Lower leg skin (tissue), 4 donors: ENCODE measurements around the gene PAQR7. TPM values are rescaled to one million over a fixed set of nuclear protein-coding genes. Genes with fewer than 3 reads are reported as not detected.
A peak's percentile ranks its signal among the peaks of the same experiment; 100 is the strongest.

Source experiments
- DNase-seq, 2 donors: peaks; one replicate each; pipeline ENCODE4 v3.0.0-alpha.2; 2019; ENCODE audit warnings: low spot score in 2 of 2
- H3K4me3 ChIP-seq: fragments of 200-600 bp; sonication (generic); 2 replicates; pipeline ENCODE4 v1.5.1; 2017; ENCODE audit warnings: mild to moderate bottlenecking, low read depth; ENCODE audit not compliant: poor library complexity, severe bottlenecking
- CTCF ChIP-seq, 3 donors: fragments of 450-650 bp; IDR thresholded peaks; one replicate each; pipeline ENCODE4 v1.5.1; 2016; ENCODE audit warnings: antibody characterized with exemption in 3 of 3, mild to moderate bottlenecking in 3 of 3, moderate library complexity in 2 of 3
- POLR2A ChIP-seq, 2 donors: fragments of 450-650 bp; IDR thresholded peaks; one replicate each; pipeline ENCODE4 v1.6.1; 2016 to 2017; ENCODE audit warnings: antibody characterized with exemption in 2 of 2, mild to moderate bottlenecking in 1 of 2, moderate library complexity in 1 of 2
- WGBS, 2 donors: methylation state at CpG; one replicate each; pipeline ENCODE4 v1.1.5; 2018; 5-methylcytosine and 5-hydroxymethylcytosine counted together
- intact Hi-C: fragments of 100-400 bp; cut with DNase I; formaldehyde crosslinking; loops from one replicate; pipeline ENCODE4 v1.15.0; 2023; ENCODE audit warnings: low total_unique reads
- total RNA-seq, 4 donors: library from RNA; depleted of rRNA; stranded (reverse); fragments of >200 nt; gene quantifications; one replicate each; pipeline ENCODE4 v1.1.0, GENCODE V29; 2016

Gene PAQR7
- total RNA-seq, 4 donors from 2014 or later = 20.1 to 29.6 (median 24.4) TPM

DNA sequence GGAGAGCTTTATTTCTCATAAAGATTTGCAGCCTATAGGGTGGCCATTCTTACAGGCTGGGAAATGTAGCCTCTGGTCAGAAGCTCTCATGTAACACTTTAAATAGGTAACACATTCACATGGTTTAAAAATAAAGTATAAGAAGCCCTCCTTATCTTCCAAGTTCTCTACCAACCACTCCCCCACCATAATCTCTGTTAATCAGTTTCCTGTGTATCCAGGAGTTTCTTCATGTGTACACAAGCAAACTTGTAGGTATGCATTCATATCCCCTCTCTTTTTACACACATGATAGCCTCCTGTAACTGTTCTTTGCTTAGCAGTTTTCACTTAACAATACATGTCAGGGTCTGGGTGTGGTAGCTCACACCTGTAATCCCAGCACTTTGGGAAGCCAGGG lies 35.7 kb upstream of the PAQR7 start:
- intact Hi-C loops = no loop called here
- DNase-seq = no peak
- H3K4me3 ChIP-seq = no peak overlapping the region
- TF ChIP-seq POLR2A (IDR thresholded peaks at IDR 0.05) (no peak), CTCF (IDR thresholded peaks at IDR 0.05) (no peak)

GRCh38 chr1:25909040-25909439 lies 33.5 kb upstream of the PAQR7 start:
- H3K4me3 ChIP-seq = no peak overlapping the region
- TF ChIP-seq CTCF (IDR thresholded peaks at IDR 0.05) = no peak
- no peak for TF ChIP-seq POLR2A (IDR thresholded peaks at IDR 0.05)
- no peak for DNase-seq
- intact Hi-C loops = no loop called here
- 34 to 42% methylated on average over 10 of the region's 10 CpGs for WGBS, 2 donors

DNA sequence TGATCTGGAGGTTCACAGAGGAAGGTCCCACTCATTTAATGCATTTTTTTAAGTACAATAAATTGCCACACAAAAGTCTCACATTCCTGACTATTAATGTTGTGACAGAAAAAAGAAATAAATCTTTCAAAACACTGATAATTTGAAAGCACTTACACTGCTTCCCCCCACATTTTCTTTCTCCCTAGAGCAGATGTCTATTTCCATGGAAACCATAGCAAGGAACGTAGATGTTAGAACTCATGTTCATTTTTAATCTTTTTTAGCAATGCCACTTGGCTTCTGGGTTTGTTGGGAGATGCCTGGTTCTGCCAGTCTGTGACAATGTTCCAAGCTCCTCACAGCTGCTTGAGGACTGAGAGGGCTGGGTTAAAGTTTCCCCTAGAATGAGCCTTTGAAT lies 32.7 kb upstream of the PAQR7 start:
- intact Hi-C loops = no loop called here
- DNase-seq = no peak
- TF ChIP-seq POLR2A (IDR thresholded peaks at IDR 0.05) (no peak), CTCF (IDR thresholded peaks at IDR 0.05) (no peak)
- 83 to 89% methylated on average over 1 of the region's 1 CpG for WGBS, 2 donors
- no peak overlapping the region for H3K4me3 ChIP-seq

DNA sequence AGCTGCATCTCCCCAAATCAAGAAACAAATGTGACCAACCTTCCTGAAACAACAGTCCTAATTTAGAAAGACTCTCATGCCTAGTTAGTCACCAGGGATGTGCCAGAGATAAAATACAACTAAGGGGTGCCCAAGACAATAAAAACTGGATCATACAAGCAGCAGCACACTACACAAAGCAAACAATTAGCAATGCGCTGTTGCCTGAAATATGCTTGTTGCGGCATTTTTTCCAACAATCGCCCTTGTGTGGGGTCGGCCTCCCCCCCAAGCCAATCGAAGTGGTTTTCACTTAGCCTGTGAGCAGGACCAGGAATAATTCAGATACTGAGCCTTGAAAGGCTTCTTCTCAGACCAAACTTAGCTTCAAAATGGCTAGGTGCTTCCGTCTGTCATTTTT lies 32.1 kb upstream of the PAQR7 start:
- DNase-seq = no peak
- no peak for TF ChIP-seq POLR2A (IDR thresholded peaks at IDR 0.05)
- no peak for TF ChIP-seq CTCF (IDR thresholded peaks at IDR 0.05)
- intact Hi-C loops = no loop called here
- no peak overlapping the region for H3K4me3 ChIP-seq
- 77 to 85% methylated on average over 6 of the region's 6 CpGs for WGBS, 2 donors

DNA sequence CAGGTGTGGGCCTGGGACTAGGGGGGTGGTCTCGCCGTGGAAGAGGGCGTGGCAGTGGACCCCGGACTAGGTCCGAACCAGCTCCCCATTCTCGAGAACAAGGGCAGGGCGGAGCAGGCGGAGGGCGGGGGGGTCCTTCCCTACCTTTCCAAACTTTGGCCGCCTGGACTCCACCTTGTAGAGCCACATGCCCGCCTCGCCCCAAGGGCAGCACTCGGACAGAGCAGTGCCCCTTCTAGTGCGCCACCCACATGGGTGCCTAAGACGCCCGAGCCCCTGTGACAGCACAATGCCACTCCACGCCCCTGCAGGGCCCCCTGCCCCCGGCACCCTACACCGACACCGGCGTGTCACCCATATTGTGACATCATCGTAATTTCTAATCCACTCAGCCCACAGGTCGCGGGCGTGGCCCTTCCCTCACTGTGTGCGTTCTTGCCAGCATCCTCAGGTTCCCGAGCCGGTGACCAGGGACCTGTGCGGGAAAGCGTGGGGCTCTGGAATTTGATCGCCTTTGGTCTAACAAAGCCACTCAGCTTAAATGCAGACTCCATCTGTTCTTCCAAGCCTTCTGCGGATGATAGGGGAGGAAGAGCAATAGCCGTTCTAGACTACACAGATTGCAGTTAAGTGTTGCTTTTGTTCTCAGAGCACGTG lies 31.3 kb upstream of the PAQR7 start:
- intact Hi-C loops = no loop called here
- no peak for TF ChIP-seq POLR2A (IDR thresholded peaks at IDR 0.05)
- TF ChIP-seq CTCF (IDR thresholded peaks at IDR 0.05) = no peak
- WGBS, 2 donors = 13 to 17% methylated on average over 24 to 30 of the region's 34 CpGs
- no peak overlapping the region for H3K4me3 ChIP-seq
- DNase-seq = peak; percentile 40 to 90
